K562 (cell line): Measurements from ENCODE around the gene SLC12A9. TPM values are rescaled to one million over a fixed set of nuclear protein-coding genes. Genes with fewer than 3 reads are reported as not detected.
A peak's percentile ranks its signal among the peaks of the same experiment; 100 is the strongest.

ENCODE experiments used
- BRF2 ChIP-seq: IDR thresholded peaks from 3 replicates; pipeline ENCODE4 v1.6.1; 2011; ENCODE audit warnings: borderline replicate concordance, mild to moderate bottlenecking; ENCODE audit not compliant: insufficient read length, insufficient read depth
- CCAR2 ChIP-seq: fragments of 200-400 bp; formaldehyde crosslinking; IDR thresholded peaks from 2 replicates; pipeline ENCODE4 v1.6.1; 2017; ENCODE audit warnings: mild to moderate bottlenecking, low read depth, low read length
- CEBPZ ChIP-seq: fragments of 150-350 bp; IDR thresholded peaks from 2 replicates; pipeline ENCODE4 v1.6.1; 2014; ENCODE audit warnings: low read depth, mild to moderate bottlenecking, low read length, borderline replicate concordance
- DMBX1 ChIP-seq: fragments of 250-450 bp; sonication (Bioruptor Pico); IDR thresholded peaks from 2 replicates; pipeline ENCODE4 v1.8.0; 2022; ENCODE audit warnings: inconsistent platforms, mild to moderate bottlenecking, moderate library complexity, borderline replicate concordance
- GATA2 ChIP-seq: sonication (generic); formaldehyde crosslinking; IDR thresholded peaks from 2 replicates; pipeline ENCODE4 v1.4.0; 2020; ENCODE audit warnings: mild to moderate bottlenecking, missing genetic modification reagents
- MBD1 ChIP-seq: fragments of 250-450 bp; sonication (Bioruptor Pico); IDR thresholded peaks from 2 replicates; pipeline ENCODE4 v1.8.0; 2022; ENCODE audit warnings: inconsistent platforms
- NFIX ChIP-seq: fragments of 250-450 bp; sonication (Bioruptor Pico); IDR thresholded peaks from 2 replicates; pipeline ENCODE4 v1.4.0; 2020; ENCODE audit warnings: low read depth, mild to moderate bottlenecking, moderate library complexity
- RHOXF2B ChIP-seq: fragments of 250-450 bp; sonication (Bioruptor Pico); conservative IDR thresholded peaks from 2 replicates; pipeline ENCODE4 v1.5.1; 2021
- SMC3 ChIP-seq: conservative IDR thresholded peaks from 2 replicates; pipeline ENCODE4 v1.6.1; 2011; ENCODE audit warnings: low read depth, low read length, improper control_type of control experiment; ENCODE audit not compliant: insufficient read depth
- STAT6 ChIP-seq: sonication (generic); formaldehyde crosslinking; IDR thresholded peaks from 2 replicates; pipeline ENCODE4 v1.8.1; 2023; ENCODE audit warnings: mild to moderate bottlenecking, missing genetic modification reagents
- TSC22D4 ChIP-seq: fragments of 450-650 bp; IDR thresholded peaks from 2 replicates; pipeline ENCODE4 v1.6.1; 2016; ENCODE audit warnings: missing genetic modification characterization, missing biosample characterization, control low read depth
- VEZF1 ChIP-seq: fragments of 200-800 bp; sonication (Bioruptor generic); IDR thresholded peaks from 2 replicates; pipeline ENCODE4 v1.6.1; 2017; ENCODE audit warnings: missing genetic modification characterization, missing compliant biosample characterization
- ZBTB43 ChIP-seq: sonication (generic); formaldehyde crosslinking; IDR thresholded peaks from 2 replicates; pipeline ENCODE4 v1.8.0; 2023; ENCODE audit warnings: mild to moderate bottlenecking, missing genetic modification reagents
- ZNF133 ChIP-seq: fragments of 250-450 bp; sonication (Bioruptor Pico); IDR thresholded peaks from 2 replicates; pipeline ENCODE4 v1.4.0; 2020; ENCODE audit warnings: mild to moderate bottlenecking
- polyA plus RNA-seq, 8 experiments: library from polyadenylated mRNA; depleted of rRNA in 4 of 8; stranded (reverse) in 5 of 8; unstranded in 3 of 8; fragments of >200 nt; fragmentation: Nextera tagmentation in 2 of 8; fragmentation: Illumina TruSeq in 1 of 8; extraction: Ambion mirVana in 2 of 8; extraction: Trizol in 1 of 8; gene quantifications; 2 replicates each; pipeline versions ENCODE4 v1.2.1 to v1.2.3, GENCODE V29; 2011 to 2014; ENCODE audit warnings: inconsistent platforms in 1 of 8, missing spikeins in 1 of 8
- total RNA-seq, 7 experiments: library from RNA; depleted of rRNA in 6 of 7; stranded (reverse); fragments of >200 nt in 6 of 7; fragmentation: Illumina TruSeq in 2 of 7; extraction: Trizol in 2 of 7; gene quantifications; 2 replicates each; pipeline versions ENCODE4 v1.2.1 to v1.2.3, GENCODE V29; 2011 to 2021; ENCODE audit warnings: low replicate concordance in 1 of 7

The SLC12A9 gene
- total and polyA plus RNA-seq, 9 of the 15 experiments (the other 6 are each of a cell fraction or from before 2014, with no cell fraction given), result 0.06 to 20.2 (median 10.7) TPM

- TF ChIP-seq BRF2 (no peak), DMBX1 (CRISPR knock-in tag) (peak; percentile 71; the same call in 1 of the 2 replicates), TSC22D4 (no peak), ZNF133 (CRISPR knock-in tag) (peak; percentile 82; the same call in 1 of the 2 replicates), GATA2 (CRISPR knock-in tag) (no peak), CCAR2 (no peak), CEBPZ (no peak; the same call in 1 of the 2 replicates), VEZF1 (peak; percentile 69), ZBTB43 (CRISPR knock-in tag) (no peak; the same call in 1 of the 2 replicates), STAT6 (no peak; the same call in none of the 2 replicates), RHOXF2B (CRISPR knock-in tag) (no peak), SMC3 (0 out of 2 replicates have a peak, but pooled peaks have one; percentile 5), MBD1 (no peak), NFIX (CRISPR knock-in tag) (no peak)
Observed at GRCh38 chr7:100874577-100875355, 22.3 kb downstream of the SLC12A9 start, which contains the start of gene SRRT (continued).
